ENCODE measurements around the gene LDAF1. TPM values are rescaled to one million over a fixed set of nuclear protein-coding genes. Genes with fewer than 3 reads are reported as not detected.

The LDAF1 gene
- total and polyA plus RNA-seq, 2 of the 8 experiments (the other 6 are each of a cell fraction or from before 2014, with no cell fraction given) = 32.4 to 34.2 TPM

DNA sequence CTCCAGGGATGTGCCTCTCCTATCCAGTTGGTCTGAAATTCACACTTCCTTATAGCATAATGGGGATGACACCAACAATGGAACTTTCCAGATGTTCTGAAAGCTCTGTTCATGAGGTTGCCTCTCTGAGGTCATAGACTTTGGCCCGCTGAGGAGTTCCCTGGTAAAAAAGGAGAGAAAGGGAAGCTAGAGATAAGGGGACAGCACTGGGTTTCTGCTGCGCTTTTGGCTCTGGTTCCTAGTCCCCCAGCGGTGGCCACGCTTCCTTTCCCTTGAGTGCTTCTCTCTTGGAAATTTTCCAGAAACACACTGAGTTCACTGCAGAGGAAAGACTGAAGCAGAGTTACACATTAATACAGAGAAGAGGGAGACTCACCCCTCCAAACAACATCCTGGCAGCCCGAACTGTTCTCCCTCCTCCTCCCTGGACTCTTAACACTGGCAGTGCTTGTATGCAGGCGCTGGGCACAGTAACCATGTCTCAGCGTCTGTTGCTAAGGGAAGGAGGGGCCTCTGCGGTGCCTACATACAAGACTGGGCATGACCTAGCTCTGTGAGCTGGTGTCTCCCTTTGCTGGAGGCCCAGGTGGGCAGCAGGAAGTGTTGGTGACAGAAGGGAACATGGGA is 8.0 kb upstream of the LDAF1 start, which contains the start of gene DNAH3:
Gene DNAH3, minus strand, starts transcription at position 472 of the 627 bp plus-strand sequence. CDS start 527 bp downstream, outside the sequence.
- DNase-seq (ENCODE audit: low read depth in 1 of 2, low spot score in 2 of 2) (no peak), FAIRE-seq (no peak)
- no peaks in the 10 kb centered on the region for H3K9me3 ChIP-seq (ENCODE audit: insufficient read depth in 2 of 2, low read depth in 1 of 2, low read length in 1 of 2)
- no peak within 1 kb of the TSS for H3K4ac ChIP-seq (replicated peaks; ENCODE audit: insufficient read length, low read depth, low read length)
- ChIA-PET CTCF (ENCODE audit: partially characterized antibody) (interaction anchor here (0.6 to 1.8 kb wide), 3 partner anchors 9 to 1179 kb away, joined by 4 to 5 read pairs (median 5); no protein-coding TSS in a partner anchor), POLR2A (ENCODE audit: partially characterized antibody) (no interaction called here)
- no peaks in the 10 kb centered on the region for H3K4me1 ChIP-seq (replicated peaks in 1 of 4; ENCODE audit: control insufficient read depth in 3 of 4, insufficient read depth in 4 of 4, low read length in 3 of 4)
- no peak within 1 kb of the TSS for H3K56ac ChIP-seq (replicated peaks; ENCODE audit: insufficient read length, low read depth, low read length)
- peaks cover 1% of the 10 kb centered on the region; the same call in 1 of the 2 replicates for H3K23me2 ChIP-seq (ENCODE audit: low read depth, low read length)
- no peak within 1 kb of the TSS for H3K14ac ChIP-seq (ENCODE audit: insufficient read length)
- no peak within 1 kb of the TSS for H4K8ac ChIP-seq (ENCODE audit: extremely low read depth, insufficient read depth, low read length)
- H2AK5ac ChIP-seq (ENCODE audit: low read depth, low read length) = no peak within 1 kb of the TSS
- H3K36me3 ChIP-seq (ENCODE audit: control insufficient read depth in 2 of 4, insufficient read depth in 4 of 4, low read length in 3 of 4) = no peaks in the 10 kb centered on the region
- no peak within 1 kb of the TSS for H2BK12ac ChIP-seq (ENCODE audit: low read depth, low read length)
- H3K18ac ChIP-seq (ENCODE audit: extremely low read depth, low read length) = no peak within 1 kb of the TSS
- H3K27ac ChIP-seq (ENCODE audit: low read depth, low read length) = no peak within 1 kb of the TSS
- no peaks in the 10 kb centered on the region for H3K79me2 ChIP-seq (ENCODE audit: control insufficient read depth in 1 of 2, insufficient read depth in 2 of 2, low read length in 2 of 2)
- H4K5ac ChIP-seq (ENCODE audit: insufficient read length, low read depth, low read length) = no peak within 1 kb of the TSS
- no peaks in the 10 kb centered on the region for H3K79me1 ChIP-seq (ENCODE audit: low read depth, low read length)
- H3K4me2 ChIP-seq (ENCODE audit: insufficient read depth in 1 of 2, low read depth in 2 of 2, low read length in 2 of 2) = no peak within 1 kb of the TSS
- H3K4me3 ChIP-seq (ENCODE audit: extremely low read depth in 1 of 4, insufficient read depth in 2 of 4, low read depth in 3 of 4, low read length in 4 of 4) = no peak within 1 kb of the TSS
- 90% methylated on average over 8 of the region's 8 CpGs; no CpG with 5 or more reads in 1 of the 2 experiments for whole genome bisulfite sequencing, 2 experiments (ENCODE audit: extremely low coverage in 1 of 2, insufficient coverage in 1 of 2, insufficient read length in 1 of 2, insufficient replicate concordance in 2 of 2, low coverage in 1 of 2, low lambda C conversion rate in 2 of 2, missing lambda C conversion rate in 1 of 2)
- H3K9ac ChIP-seq (replicated peaks in 1 of 4; ENCODE audit: extremely low read depth in 1 of 4, low read depth in 3 of 4, low read length in 3 of 4) = no peak within 1 kb of the TSS
- no peak within 1 kb of the TSS for H2BK20ac ChIP-seq (ENCODE audit: low read length)
- H3K27me3 ChIP-seq (replicated peaks in 1 of 4; ENCODE audit: control insufficient read depth in 3 of 4, extremely low read depth in 1 of 4, insufficient read depth in 3 of 4, low read length in 3 of 4) = no peaks in the 10 kb centered on the region
- no peak within 1 kb of the TSS for H2BK120ac ChIP-seq (replicated peaks; ENCODE audit: low read depth, low read length)
- H3K23ac ChIP-seq (ENCODE audit: insufficient read length) = no peak within 1 kb of the TSS
- no peaks in the 10 kb centered on the region for H4K20me1 ChIP-seq (replicated peaks in 1 of 2; ENCODE audit: control insufficient read depth in 1 of 2, insufficient read depth in 2 of 2, low read length in 2 of 2)
- no peak within 1 kb of the TSS for H2BK5ac ChIP-seq (ENCODE audit: low read depth, low read length)
- no peak within 1 kb of the TSS for H2AFZ ChIP-seq (ENCODE audit: low read length)
- H4K91ac ChIP-seq (replicated peaks; ENCODE audit: insufficient read length, low read length) = no peak within 1 kb of the TSS
- H2BK15ac ChIP-seq (ENCODE audit: low read length) = no peak within 1 kb of the TSS; the same call in 1 of the 2 replicates
- TF ChIP-seq TCF12 (IDR thresholded peaks at IDR 0.05; ENCODE audit: low read depth, low read length) (no peak), CREB1 (IDR thresholded peaks at IDR 0.05) (no peak), CBX5 (IDR thresholded peaks at IDR 0.05; ENCODE audit: low read depth, low read length) (no peak), HDAC6 (IDR thresholded peaks at IDR 0.05; ENCODE audit: low read depth, low read length) (no peak), GTF2F1 (IDR thresholded peaks at IDR 0.05; ENCODE audit: borderline replicate concordance, low read depth, low read length) (no peak), SIN3A (conservative IDR thresholded peaks at IDR 0.05 in 1 of 2, IDR thresholded peaks at IDR 0.05 in 1 of 2; ENCODE audit: low read depth in 1 of 2, low read length in 2 of 2) (no peak), CBX8 (IDR thresholded peaks at IDR 0.05; ENCODE audit: borderline replicate concordance, low read depth, low read length) (no peak)

Data from H1 (cell line).